Measurements from ENCODE around the gene CHRM2. TPM values are rescaled to one million over a fixed set of nuclear protein-coding genes. Genes with fewer than 3 reads are reported as not detected.

CHRM2 gene
- total RNA-seq, 1 experiment from 2014 or later, result not detected

DNA sequence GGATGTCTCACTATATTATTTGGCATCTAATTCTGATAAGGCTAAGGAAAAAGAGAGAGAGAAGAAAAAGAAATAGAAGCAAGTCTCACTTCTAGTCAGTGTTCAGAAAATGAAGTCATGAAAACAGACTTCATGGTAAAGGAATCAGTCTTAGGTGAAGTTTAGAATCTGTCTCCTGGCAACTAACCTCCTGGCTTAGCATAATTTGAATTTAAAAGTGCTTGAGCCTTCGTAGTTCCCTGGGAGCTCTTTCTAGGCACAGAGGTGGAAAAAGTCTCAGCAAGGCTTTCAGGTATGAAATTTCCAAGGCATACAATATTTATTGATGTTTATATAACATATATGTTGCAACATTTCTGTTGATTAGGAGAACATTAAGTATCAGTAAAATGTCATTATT is 10.4 kb downstream of the CHRM2 start:
- Mint-ChIP-seq H3K4me1 (peaks cover 36 to 48% of the 10 kb centered on the region in 2 experiments), H3K27ac (peak overlapping the region in 2 of 3 experiments; percentile 41 to 42; a peak in 3 of 7 replicates), H3K4me3 (no peak overlapping the region; a peak in 1 of 5 replicates), H3K9me3 (no peaks in the 10 kb centered on the region; a peak in 1 of 5 replicates), H3K27me3 (ENCODE audit: low read depth) (peaks cover 5% of the 10 kb centered on the region), H3K36me3 (ENCODE audit: insufficient read depth in 1 of 3, low read depth in 3 of 3) (no peaks in the 10 kb centered on the region)
- H4K91ac ChIP-seq (ENCODE audit: insufficient read length, low read depth, low read length), result no peak overlapping the region
- H4K20me1 ChIP-seq (ENCODE audit: control insufficient read depth, insufficient read depth, insufficient read length), result no peaks in the 10 kb centered on the region
- H3K23me2 ChIP-seq (ENCODE audit: insufficient read length, low read depth, low read length, poor library complexity, severe bottlenecking), result no peaks in the 10 kb centered on the region
- H3K9ac ChIP-seq (ENCODE audit: extremely low read depth, insufficient read length, low read length), result no peak overlapping the region
- no peaks in the 10 kb centered on the region; the same call in 1 of the 2 replicates for H3K4me1 ChIP-seq (ENCODE audit: insufficient read depth, low read length)
- no peak overlapping the region for H4K5ac ChIP-seq (ENCODE audit: insufficient read length, low read depth, low read length)
- no peak overlapping the region for H2BK20ac ChIP-seq (ENCODE audit: low read depth, low read length, poor library complexity, severe bottlenecking)
- H3K4ac ChIP-seq (ENCODE audit: low read depth, low read length), result no peak overlapping the region
- no peak overlapping the region for H2BK120ac ChIP-seq (ENCODE audit: low read depth, low read length, poor library complexity, severe bottlenecking)
- H3K56ac ChIP-seq (ENCODE audit: insufficient read length, low read depth, low read length), result no peak overlapping the region
- no CpG with 5 or more reads among the region's 1 CpG for WGBS (ENCODE audit: extremely low coverage, insufficient read length, low lambda C conversion rate)
- no peak overlapping the region for H2BK12ac ChIP-seq (ENCODE audit: insufficient read length, low read depth, low read length)
- no peak overlapping the region for H3K14ac ChIP-seq (ENCODE audit: insufficient read depth, low read length)
- no peaks in the 10 kb centered on the region for H3K79me1 ChIP-seq (ENCODE audit: insufficient read depth, low read depth, low read length, poor library complexity, severe bottlenecking)
- TF ChIP-seq, protein P1, sequence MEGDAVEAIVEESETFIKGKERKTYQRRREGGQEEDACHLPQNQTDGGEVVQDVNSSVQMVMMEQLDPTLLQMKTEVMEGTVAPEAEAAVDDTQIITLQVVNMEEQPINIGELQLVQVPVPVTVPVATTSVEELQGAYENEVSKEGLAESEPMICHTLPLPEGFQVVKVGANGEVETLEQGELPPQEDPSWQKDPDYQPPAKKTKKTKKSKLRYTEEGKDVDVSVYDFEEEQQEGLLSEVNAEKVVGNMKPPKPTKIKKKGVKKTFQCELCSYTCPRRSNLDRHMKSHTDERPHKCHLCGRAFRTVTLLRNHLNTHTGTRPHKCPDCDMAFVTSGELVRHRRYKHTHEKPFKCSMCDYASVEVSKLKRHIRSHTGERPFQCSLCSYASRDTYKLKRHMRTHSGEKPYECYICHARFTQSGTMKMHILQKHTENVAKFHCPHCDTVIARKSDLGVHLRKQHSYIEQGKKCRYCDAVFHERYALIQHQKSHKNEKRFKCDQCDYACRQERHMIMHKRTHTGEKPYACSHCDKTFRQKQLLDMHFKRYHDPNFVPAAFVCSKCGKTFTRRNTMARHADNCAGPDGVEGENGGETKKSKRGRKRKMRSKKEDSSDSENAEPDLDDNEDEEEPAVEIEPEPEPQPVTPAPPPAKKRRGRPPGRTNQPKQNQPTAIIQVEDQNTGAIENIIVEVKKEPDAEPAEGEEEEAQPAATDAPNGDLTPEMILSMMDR (conservative IDR thresholded peaks at IDR 0.05), result no peak
- no peak for DNase-seq
- no peak overlapping the region for H2AK5ac ChIP-seq (ENCODE audit: insufficient read length, low read length)
- H3K79me2 ChIP-seq (ENCODE audit: insufficient read depth, low read length), result no peaks in the 10 kb centered on the region
- no peak overlapping the region for H3K23ac ChIP-seq (ENCODE audit: insufficient read length, low read depth, low read length)
- no peak overlapping the region for H3K27ac ChIP-seq (ENCODE audit: insufficient read length, low read depth, low read length)
- no peak overlapping the region for H4K8ac ChIP-seq (replicated peaks; ENCODE audit: insufficient read length, low read depth, low read length)
- no peak overlapping the region for H2BK15ac ChIP-seq (ENCODE audit: low read depth, low read length)
- no peaks in the 10 kb centered on the region for H3K27me3 ChIP-seq (ENCODE audit: insufficient read depth, low read length)
- H2AFZ ChIP-seq (ENCODE audit: low read length), result no peak overlapping the region
- H3T11ph ChIP-seq (ENCODE audit: low read length), result no peak overlapping the region
- no peaks in the 10 kb centered on the region for H3K9me3 ChIP-seq (ENCODE audit: control insufficient read depth, low read depth, low read length)
- H3K4me2 ChIP-seq (ENCODE audit: insufficient read depth, insufficient read length, low read length), result no peak overlapping the region
- no peak overlapping the region for H2BK5ac ChIP-seq (ENCODE audit: insufficient read length, low read length)
- no peak overlapping the region for H3K18ac ChIP-seq (ENCODE audit: insufficient read length, low read depth, low read length)
